CD4-positive, alpha-beta T cell treated with Interleukin-4 for 1 hour (primary cell): ENCODE data around the gene SLC7A14.

Source experiments
- DNase-seq, 2 donors: peaks; one replicate each; pipeline ENCODE4 v3.0.0-alpha.2; 2020 to 2022

The SLC7A14 gene

DNA sequence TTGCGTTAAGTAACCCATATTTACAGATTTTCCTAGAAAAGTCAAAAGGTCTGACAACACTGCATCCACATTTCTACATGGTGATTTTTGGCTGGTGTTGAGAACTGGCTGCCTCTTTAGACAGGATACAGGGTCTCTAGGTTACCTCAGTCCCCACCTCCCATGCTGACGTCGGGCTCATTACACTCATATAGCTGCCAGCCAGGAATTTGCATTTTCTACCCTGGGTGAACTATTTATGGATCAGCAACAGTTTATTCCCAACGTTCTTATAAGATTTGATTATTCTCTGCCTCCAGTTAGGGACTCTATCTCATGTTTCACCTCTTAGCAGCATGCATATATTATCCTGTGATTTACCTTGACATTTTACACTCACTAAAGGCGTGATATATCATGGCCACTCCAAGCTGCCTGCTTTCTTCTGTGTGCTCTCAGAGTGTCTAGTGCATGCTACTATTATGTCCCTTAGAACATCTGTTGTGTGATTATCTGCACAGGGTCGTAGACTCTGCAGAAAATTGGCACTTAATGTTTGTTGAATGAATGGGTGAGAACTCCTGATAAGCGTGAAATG, 118.2 kb downstream of the SLC7A14 start:
- DNase-seq = no peak

DNA sequence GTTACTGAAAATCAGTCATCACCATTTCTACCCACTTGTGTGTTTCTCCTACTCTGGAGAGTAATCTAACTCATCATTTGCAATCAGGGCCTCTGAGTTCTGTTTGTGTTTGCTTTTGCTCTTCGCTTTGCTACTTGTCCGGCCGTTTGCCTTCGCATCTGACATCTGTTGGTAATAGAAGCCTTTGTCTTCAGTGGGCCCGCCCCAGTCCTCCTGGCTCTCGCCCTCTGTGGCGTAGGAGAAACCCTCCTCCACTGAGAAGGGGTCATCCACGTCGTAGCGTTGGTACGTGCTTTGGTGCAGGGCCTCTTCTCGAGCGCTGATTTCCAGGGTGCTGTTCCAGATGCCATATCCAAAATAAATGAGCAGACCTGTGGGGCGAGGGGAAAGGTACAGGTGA, 118.9 kb downstream of the SLC7A14 start:
- DNase-seq = no peak

DNA sequence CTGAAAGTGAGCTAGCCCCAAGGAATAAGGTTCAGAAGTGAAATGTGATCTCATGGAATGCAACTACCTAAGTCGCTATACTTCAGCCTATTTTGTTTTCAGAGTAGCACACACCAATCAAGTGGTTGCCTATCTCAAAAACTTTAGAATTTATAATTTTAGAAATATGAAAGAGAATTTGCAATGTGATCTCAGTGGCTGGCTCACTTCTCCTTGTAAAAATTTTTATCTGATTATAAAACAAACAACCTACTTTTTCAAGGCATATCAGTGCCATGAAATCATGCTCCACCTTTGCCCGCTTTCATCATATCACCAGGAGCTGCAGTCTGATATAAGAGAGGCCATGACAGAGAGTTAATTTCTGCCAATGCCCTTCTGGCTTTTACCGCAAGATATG, 119.9 kb downstream of the SLC7A14 start:
- DNase-seq = no peak

DNA sequence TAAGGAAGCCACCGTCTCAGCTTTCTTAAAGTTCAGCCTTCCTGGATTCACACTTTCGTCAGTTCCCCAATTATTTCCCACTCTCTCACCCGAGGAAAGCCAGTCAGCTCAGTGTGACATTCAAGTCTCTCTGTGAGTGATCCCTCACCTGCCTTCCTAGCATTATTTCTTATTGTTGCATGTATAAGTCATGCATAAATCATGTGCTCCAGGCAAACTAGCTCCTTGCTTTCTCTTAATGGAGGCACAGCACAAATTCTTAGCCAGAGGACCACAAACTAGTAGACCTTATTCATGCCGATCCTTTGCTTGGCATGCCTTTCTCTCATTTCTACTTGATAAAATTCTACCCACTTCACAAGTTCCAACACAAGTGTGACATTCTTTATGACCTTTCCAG, 122.9 kb downstream of the SLC7A14 start:
- DNase-seq = no peak

DNA sequence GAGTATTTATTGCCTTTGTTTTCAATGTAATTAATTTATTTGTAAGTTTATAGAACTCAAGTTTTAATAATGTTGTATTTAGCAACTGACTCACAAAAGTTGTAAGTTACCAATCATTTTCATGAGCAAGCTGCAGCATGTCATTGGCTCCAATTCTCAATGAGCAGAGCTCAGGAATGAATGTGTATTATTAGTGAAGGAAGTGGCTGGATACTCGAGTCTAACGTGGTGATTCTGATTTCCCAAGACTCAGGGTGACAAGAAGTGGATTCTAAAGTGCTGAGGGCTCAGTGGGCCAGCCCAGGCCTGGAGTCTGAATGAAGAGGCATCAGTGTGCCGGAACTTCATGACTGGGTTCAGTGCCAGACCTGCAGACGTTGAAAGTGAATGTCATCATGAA, 127.6 kb downstream of the SLC7A14 start:
- DNase-seq = no peak

DNA sequence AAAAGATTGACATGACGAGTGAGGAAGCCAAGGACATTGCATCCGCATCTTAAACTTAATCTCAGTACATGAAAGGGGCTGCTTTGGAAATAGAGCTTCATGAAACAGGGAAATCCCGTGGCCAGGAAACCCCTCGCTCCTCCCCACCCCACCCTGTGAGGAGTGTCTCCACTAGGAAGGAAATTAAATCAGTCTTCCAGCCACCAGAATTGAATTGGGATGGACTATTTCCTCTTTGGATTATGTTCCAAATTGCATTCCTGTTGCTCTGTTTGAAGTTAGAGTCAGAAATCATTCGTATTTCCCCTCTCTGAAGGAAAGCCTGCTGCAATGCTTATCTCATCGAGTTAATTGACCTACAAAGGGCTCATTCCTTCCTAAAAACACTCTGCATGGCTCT, 131.4 kb downstream of the SLC7A14 start:
- no peak for DNase-seq

DNA sequence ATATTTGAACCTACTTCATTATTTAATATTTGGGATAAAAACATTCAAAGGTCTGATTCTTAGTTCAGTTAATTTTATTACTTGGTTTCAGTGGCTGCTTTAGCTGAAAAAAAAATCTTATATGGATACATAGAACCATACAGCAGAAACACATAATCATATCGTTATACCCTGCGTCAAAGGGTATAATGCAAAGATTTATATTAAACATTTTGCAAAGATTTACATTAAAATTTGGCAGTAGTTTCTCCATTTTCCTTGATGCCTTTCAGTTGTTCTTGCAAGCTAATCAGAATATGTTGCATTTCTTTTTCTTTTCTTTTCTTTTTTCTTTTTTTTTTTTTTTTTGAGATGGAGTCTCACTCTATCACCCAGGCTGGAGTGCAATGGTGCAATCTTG, 135.8 kb downstream of the SLC7A14 start:
- DNase-seq = no peak

DNA sequence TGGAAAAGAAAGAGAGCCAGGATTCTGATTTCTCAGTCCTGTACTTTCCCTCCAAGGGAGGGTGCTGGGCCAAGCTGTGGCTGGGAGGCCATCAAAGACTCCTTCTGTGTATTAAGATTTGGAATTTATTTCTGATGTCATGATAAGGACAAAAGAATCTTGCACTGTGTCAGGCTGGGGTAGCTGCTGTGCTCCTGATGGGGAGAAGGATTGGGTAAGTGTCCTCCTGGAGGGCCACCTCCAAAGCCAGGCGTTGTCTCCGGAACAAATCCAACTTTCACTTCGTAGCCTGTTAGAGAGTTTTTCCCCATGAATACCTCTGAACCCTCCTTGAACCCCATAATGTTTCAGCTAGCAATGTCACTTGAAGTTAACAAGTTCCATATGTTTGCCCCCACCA, 137.3 kb downstream of the SLC7A14 start:
- no peak for DNase-seq

DNA sequence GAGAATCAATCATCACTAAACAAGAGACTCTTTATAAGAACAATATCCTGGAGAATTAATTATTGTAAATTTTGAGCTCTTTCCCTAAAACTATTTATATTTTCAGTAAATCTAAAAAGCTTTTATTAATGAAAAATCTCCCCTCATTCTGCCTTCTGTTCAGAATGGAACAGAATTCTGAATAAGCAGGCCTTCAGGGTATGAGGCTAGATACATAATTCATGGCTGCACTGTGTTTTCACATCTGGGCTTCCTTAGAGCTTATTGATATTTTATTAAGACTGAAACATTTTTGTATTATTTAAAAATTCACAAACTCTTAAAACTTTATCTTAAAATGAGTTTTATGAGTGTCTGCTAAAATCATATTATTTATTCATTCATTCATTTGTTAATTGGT, 142.4 kb downstream of the SLC7A14 start:
- DNase-seq = no peak

DNA sequence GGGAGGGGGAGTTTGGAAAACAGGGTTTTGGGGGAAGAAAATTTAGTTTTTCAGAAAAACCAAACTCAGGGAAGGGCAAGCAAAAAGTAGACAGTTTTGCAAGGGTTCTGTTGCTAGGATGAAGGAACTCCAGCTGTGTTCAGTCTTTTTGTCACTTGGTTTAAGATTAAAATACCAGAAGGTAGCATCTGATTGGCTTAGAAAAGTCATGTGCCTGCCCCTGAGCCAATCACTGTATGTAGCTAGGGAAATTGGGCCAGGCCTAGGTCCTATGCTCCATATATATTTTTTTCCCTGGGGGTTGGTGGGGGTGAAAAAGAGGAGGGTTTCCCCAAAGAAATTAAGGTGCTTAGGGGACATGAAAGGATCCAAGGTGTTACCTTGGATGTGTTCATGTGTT, 142.9 kb downstream of the SLC7A14 start:
- DNase-seq = no peak

DNA sequence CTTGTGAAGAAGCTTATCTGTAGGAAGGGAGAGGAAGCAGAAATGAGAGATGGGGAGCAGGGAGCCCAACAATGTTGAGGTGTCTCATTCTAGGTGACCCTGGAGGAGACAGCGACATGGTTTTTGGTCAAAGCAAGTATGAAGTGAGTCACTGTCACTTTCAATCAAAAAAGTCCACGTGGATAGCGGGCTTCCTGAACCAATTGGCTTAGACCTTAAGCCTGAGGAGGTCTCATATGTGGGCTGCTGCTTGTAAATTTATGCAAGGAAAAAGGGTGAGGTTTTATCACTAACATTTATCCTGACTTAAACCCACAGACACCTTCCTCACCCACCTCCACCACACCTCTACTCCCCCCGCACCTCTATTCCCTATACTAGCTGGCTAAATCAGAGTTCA, 144.5 kb downstream of the SLC7A14 start:
- no peak for DNase-seq

DNA sequence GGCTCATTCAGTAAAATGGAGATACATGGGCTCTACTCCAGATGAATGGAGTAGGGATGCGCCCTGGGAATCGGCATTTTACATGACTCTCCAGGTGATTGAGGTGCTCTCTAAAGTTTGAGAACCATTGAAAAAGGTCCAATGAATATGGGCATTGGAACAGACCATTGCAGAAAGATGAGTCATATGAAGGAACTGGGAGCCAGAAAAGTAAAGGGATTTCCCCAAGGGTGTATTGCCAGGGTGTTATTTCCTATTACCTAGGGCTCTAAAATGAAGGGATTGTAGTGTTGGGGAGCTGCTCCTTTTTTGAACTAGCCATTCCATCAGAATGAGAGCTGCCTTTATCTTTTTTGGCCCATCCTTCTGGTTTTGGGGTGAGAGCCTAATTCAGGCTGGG, 145.5 kb downstream of the SLC7A14 start:
- no peak for DNase-seq

DNA sequence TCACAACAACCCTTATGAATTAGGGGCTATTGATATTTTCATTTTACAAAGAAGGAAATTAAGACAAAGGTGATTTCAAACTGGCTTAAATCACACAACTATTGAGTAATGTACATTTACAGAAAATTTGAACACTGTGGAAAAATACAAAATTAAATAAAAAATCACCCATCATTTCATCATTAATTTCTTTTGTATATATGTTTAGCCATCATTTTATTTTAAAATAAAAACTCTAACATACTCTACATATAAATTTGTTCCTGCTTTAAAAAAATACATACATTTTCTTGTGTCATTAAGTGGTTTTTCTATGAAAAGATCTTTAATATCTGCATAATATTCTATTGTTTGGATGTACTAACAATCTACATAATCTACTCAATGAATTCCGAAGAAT, 147.0 kb downstream of the SLC7A14 start:
- no peak for DNase-seq

DNA sequence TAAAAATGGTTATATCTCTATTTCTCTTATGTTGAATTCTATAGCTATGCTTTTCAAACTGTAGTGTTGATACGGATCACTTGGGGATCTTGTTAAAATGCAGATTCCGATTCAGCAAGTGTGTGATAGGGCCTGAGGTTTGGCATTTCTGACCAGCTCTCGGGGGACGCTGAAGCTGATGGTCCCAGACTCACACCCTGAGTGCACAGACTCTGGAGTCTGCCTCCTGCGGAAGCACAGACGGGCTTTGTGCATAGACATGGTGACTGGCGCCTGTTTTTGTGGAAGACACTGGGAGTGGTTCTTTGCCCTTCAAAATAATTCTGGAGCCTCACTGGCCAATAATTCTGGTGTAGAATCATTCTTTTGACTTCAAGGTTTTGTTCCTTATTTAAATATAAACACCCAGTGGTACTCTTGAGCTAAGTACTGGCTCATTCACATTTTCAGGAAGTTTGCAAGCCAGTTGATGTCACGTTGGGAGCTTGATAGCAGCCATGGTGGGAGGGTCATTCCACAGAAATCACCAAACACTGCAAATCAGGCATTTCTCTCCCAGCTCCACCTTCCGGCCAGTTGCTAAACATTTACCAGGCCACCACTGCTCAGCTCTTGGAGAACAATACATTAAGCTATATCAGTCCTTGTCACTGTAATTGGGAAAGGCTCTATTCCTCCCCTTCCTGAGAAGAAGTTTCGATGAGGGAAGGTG, 148.0 kb downstream of the SLC7A14 start:
- DNase-seq = no peak

DNA sequence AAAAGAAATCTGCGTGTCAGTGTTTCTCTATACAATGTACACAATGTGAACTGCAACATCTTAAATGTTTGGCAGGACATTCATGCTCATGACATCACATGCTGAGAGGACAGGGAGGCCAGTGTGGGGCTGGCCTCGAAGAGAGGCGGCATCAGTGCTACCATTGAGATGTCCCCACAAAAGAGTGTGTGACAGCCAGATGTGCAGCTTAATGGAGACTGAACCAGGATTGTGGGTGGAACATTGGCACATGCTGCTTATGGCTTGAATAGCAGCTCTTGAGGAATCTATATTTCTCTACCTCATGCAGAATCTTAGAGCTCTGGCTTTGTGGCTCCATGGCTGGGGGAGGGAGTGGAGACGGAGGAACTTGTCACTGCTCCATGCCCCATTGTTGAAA, 148.7 kb downstream of the SLC7A14 start:
- no peak for DNase-seq

DNA sequence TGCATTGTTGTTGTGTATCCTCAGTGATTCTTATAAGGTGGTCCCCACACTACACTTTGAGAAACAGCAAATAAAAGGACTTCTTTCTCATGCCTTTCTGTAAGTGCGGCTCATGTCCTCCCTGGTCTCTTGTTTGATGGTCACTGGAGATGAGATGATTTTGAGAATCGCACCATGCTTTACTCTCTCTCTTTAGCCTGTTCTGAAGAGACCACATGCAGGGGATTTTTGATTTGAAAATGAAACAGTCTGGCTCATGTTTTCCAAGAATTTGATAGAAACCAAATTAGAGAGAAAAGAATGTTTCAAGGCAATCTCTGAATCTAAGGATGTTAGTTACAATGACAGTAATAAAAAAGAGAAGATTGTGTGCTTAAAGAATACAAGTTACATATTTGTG, 149.2 kb downstream of the SLC7A14 start:
- DNase-seq = no peak

DNA sequence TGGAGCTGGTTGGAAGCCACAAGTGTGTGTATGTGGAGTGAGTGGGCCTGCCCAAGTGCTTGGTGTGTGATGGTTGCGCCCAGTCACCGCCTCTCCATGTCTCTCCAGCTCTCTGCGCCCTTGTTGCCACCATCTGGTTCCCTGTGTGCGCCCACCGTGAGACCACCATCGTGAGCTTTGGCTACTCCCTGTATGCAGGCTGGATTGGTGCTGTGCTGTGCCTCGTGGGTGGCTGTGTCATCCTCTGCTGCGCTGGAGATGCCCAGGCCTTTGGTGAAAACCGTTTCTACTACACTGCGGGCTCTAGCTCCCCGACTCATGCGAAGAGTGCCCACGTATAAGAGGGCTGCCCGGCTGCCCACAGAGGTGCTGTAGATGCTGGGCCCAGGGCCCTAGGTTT, 153.5 kb downstream of the SLC7A14 start:
- no peak for DNase-seq

DNA sequence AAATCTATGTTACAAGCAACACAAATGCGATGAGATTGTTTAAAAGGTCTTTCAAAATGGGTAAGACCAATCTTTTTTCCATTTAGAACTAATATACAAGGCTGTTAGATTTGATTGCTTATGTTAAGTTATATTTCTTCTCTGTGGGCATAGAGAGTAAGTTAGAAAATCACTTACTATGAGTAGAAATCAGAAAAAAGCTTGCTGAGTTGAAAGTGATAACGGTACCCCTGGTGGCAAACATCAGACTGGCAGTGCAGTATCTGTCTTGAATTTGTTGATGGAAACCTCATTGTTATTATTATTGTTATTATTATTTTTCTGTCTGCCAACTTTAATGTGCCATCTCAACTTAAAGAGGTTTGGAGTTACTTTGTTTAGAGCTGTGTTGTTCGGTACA, 154.8 kb downstream of the SLC7A14 start:
- no peak for DNase-seq

DNA sequence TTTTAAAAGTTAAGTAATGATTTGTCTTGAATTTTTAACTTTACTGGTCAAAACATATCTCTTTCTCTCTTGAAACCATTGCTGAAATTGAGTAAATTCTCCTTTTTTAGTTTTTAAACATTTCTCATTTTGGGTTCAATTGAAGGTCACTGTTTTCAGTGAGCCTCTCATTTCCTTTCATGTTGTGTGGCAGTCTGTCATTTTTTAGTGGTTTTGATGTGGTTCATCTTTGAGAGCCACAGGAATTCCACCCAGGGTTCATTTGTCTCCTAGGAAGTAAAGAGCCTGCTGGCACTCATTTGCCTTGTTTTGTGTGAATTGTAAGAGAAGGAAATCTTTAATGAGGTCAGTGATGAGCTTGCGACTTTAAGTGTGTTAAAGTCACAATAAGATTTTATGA, 156.8 kb downstream of the SLC7A14 start:
- DNase-seq = no peak

DNA sequence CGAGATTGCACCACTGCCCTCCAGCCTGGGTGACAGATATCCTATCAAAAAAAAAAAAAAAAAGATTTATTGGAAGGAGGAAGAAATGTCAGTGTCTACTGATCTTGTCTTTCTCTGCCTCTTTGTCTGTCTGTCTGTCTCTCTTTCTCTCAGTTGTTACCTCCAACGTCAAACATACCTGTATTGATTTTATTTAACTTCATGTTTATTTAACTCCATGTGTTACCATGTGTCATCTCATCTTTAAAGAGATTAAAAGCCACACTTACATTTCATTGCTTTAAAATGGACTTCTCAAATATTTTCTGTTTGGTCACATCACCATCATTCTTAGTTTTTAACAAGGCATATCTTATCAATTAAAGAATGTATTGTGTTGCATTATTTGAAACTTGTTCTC, 157.8 kb downstream of the SLC7A14 start:
- DNase-seq = no peak

DNA sequence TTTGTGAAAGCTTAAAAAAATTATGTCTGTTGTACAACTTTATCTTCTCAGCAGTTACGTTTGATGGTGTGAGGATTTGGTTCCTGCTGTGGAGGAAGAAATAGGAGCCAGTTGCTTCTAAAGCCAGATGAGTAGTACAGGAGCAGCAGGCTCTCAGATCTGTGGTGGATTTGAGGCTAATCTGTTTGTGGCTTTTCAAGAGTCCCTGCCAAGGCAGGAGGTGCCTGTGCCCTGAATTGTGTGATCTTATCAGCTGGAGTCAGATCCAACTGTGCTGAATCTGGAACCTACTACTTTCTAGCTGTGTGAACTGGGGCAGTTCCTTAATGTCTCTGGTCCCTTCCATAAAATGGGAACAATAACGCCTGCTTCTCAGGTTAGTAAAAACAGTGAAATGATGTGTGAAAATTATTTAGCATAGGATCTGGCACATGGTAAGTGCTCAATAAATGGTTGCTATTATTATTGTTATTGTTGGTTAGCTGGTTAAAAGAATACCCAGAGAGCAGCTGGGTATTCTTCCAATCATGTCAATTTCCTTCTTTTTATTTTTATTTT, 159.6 kb downstream of the SLC7A14 start:
- DNase-seq = no peak

DNA sequence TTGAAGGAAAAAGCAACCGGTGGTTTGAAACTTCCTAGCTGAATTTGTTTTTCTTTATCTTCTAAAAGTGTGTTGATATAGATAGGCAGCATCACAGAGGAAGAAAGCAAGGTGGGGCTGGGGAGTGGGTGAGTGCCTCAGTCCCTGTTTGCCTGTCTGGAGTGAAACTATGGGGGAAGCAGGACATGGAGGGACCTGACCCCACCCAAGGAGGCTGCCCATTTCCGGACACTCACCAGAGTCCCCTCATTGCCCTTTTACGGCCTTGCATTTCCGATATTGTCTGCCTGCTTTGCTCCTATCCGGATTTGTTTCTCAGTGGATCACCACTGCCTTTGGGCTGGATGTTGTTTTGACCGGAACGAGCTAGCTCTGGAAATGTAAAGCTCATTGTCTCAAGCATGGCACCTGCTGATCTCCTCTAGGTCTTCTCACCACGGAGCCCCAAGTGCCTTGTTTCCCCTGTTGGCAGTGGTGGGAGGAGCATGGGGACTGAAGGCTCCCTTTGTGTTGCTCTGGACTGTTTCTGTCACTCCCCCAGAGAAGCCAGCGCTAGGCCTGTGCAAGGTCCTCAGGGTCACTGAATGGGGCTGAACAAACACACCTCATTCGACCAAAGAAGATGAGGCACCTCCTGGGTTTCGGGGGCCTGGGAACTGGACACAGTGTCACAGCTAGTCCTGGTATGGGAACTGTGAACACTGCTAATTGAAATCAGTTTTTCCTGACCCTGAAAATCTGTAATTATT, 160.2 kb downstream of the SLC7A14 start:
- DNase-seq = no peak

DNA sequence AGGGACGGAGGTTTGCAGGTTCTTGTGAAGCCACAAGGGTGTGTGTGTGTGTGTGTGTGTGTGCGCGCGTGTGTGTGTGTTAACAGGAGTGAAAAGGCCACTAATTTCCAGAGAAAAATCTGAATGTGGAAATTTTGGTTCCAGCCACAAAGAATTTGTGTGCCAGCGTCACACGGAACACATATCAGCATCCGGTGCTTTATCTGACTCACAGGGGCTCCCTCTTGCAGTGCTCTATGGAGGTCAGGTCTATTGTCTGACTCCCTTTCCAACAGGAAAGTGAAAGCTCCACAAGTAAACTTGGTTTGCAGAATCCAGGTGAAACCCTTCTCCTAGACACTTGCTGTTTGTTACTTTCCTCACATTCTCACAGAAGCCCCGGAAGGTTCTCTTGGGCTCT, 161.0 kb downstream of the SLC7A14 start:
- DNase-seq = no peak

DNA sequence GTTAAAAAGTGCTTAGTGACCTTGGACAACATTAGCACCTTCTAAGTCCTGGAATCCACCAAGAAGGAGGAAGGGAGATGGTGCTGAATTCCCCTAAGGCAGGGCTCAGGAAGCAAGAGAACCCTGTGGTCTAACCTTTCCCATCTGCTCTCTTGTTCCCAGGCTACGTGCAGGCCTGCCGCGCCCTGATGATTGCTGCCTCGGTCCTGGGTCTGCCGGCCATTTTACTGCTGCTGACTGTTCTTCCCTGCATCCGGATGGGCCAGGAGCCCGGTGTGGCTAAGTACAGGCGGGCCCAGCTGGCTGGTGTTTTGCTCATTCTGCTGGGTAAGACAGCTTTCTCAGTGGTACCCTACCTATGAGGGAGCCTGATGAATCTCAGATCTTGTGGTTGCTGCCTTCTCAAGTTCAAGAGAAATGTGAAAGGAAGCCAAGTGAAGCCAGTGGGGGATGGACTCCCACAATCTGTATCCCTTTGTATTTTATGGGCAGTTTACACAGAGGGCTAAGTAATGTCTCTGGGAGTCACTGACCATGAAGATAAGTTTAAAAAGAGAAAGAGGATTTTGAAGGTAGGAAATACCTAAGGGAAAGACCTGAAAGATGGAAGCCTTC, 162.8 kb downstream of the SLC7A14 start:
- DNase-seq = no peak
